Cerebellar cortex (tissue), 1 donor: ENCODE data around the gene ZNF536.

Source experiments
- DNase-seq: peaks from one replicate; pipeline ENCODE4 v3.0.0-alpha.2; 2015; ENCODE audit warnings: low spot score

ZNF536 gene

GRCh38 chr19:30363073-30363472 is 9.1 kb upstream of the ZNF536 start:
- no peak for DNase-seq

GRCh38 chr19:30364866-30365800 is 7.1 kb upstream of the ZNF536 start:
- DNase-seq: no peak

- no peak for DNase-seq
Measured at GRCh38 chr19:30366282-30366681, 5.9 kb upstream of the ZNF536 start.

DNA sequence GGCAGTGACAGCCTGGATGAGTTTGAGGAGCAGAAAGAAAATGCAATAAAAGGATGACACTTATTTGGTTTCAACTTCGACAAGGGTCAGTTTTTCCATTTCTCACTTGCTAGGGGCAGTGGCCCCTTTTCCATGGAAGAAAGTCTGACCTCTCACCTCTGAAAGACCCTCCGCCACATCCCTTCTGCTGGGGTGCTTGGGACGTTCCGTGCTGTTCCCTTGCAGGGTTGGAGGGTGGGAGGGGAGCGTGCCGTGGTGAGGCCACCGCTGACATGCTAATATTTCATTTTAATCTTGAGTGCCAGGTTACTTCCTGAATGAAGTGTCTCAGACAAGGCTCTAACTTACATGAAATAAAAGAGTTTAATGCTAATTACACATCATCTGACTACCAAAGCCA is 5.2 kb upstream of the ZNF536 start:
- no peak for DNase-seq

- DNase-seq: no peak
Measured at GRCh38 chr19:30367421-30367820, 4.8 kb upstream of the ZNF536 start.

DNA sequence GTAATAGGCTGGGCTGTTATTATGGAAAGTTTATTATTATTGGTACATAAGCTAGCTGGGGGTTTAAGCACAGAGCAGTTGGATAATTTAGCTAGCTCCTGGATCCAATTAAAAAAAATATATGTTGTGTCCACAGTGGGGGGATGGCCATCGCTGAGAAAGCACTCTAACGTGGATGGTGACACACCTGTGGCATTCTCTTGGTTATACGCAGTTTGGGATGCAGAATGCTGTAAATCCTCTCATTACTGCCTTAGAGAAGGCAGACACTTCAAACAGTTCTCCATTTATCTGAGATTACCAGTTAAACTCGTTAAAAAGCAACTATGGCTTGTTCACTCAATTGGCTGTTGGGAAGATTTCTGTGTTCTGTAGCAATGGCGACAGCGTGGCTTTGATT is 2.4 kb upstream of the ZNF536 start:
- no peak for DNase-seq

DNA sequence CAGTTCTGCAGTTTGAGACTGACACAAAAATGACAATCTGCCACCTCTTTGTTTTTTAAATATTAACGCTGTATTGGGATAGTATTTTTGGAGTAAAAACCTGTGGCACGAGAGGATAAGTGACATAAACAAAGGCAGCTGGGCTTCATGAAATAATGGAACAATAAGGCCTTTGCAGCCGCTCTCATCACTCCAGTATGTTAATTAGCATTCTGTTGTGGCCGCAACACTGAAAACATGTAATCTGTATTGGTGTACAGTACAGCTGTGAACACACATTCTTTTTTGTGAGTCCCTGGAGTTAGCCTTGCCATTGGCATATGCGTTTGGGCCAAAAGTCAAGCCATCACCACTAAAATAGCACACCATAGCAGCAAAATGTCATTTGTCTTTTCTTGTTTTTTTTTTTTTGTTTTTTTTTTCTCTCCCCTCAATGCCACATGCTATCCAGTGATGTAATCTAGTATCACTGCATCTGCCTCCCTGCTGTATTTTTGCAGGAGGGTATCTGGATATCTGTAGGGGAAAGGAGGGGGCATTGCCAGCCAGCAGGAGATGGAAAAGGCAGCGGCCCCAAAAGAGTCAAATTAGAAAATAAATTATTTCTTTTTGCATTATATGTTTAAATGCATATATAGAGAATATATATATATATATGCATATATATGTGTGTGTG is 885 bp upstream of the ZNF536 start:
- DNase-seq: no peak

- DNase-seq: no peak
Measured at GRCh38 chr19:30373593-30373992, 1.4 kb downstream of the ZNF536 start.

DNA sequence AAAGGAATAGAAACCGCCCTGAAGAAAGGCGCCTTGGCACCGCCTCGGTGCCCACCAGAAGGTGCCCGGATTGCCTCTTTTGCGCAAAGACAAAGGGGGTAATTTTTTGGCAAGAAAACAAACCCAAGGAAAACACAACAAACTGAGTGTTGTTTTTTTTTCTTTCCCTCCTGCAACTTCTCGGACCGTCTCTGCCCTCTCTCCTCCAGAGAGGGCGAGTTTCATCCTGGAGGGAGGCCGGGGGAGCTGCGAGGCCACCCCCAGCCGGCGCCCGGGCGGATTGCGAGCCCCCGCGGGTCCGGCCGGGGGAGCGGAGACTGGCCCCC is 2.3 kb downstream of the ZNF536 start:
- no peak for DNase-seq

GRCh38 chr19:30374865-30375552 is 2.8 kb downstream of the ZNF536 start:
- DNase-seq: no peak

GRCh38 chr19:30375553-30376031 is 3.4 kb downstream of the ZNF536 start:
- no peak for DNase-seq

DNA sequence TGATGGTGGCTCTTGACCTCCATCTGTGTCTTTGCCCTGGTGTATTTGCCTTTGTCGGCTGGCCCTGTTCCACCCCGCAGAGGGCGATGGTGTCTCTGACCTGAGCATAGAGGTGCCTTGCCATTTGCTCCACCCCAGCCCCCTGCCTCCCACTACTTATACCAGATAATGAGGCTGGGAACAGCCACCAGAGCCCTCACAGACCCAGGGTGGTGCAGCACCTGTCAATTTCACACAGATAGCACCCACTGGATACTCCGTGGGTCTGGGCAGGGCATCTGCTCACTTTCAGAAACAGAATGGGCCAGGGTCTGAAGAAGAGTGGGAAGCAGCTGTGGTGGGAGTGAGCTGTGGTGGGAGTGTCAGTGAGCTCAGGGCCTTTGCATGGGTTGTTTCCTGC is 4.1 kb downstream of the ZNF536 start:
- no peak for DNase-seq

DNA sequence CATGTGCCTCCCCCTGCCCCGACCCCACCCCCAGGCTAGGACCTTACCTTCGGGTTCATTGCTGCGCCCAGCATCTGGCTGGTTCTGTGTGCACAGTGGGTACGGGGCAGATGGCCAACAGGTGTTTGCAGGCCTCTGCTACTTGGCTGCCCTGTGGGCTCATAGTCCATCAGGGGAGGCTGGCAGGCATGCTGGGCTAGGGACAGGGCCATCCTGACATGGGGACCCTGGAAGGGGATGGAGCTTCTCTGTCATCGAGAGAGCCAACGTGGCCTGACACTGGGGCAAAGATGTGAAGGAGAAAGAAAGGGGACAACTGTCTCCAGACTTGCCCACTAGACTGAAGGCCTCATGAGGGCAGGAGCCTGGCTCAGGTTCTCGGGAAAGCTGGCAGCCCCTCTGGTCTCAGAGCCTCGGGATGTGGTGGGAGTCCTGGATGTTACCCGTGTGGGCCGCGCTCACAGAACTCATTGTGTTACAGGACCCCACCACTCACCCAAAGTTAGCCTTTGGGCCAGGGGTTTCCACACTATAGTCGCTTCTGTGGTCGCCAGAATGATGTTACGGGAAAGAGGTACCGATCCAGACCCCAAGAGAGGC is 4.7 kb downstream of the ZNF536 start:
- DNase-seq: no peak

- no peak for DNase-seq
Measured at GRCh38 chr19:30378701-30379100, 6.5 kb downstream of the ZNF536 start.

- no peak for DNase-seq
Measured at GRCh38 chr19:30379841-30380610, 7.8 kb downstream of the ZNF536 start.

DNA sequence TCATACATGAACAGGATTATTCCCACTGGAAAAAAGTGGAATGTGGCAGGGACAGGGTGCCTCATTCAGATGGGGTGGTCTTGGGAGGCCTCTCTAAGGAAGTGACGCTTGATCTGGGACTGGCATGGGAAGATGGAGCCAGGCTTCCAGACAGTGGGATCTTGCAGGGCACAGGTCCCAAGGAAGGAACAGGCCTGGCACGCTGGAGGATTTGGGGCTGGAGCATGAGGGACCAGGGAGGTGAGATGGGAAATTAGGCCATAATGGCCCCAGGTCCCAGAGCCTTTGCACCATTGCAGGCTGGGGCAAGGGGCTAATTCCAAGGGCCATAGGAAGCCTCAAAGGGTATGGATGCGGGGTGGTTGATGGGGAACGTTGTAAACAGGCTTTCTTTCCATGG is 9.2 kb downstream of the ZNF536 start:
- no peak for DNase-seq

GRCh38 chr19:30385174-30385573 is 13.0 kb downstream of the ZNF536 start:
- DNase-seq: no peak

- no peak for DNase-seq
Measured at GRCh38 chr19:30385666-30386065, 13.5 kb downstream of the ZNF536 start.

GRCh38 chr19:30386551-30387143 is 14.5 kb downstream of the ZNF536 start:
- DNase-seq: no peak

GRCh38 chr19:30387311-30388115 is 15.3 kb downstream of the ZNF536 start:
- DNase-seq: no peak
